Fibroblast of pulmonary artery (primary cell): Measurements from ENCODE around the gene TUBB4A.

Experiments
- DNase-seq: peaks from one replicate; pipeline ENCODE4 v3.0.0-alpha.2; 2010; ENCODE audit warnings: low read depth
- H3K4me3 ChIP-seq: replicated peaks from 2 replicates; pipeline ENCODE4 v1.5.1; 2011; ENCODE audit warnings: low read depth, mild to moderate bottlenecking, control low read depth, low read length, moderate library complexity
- CTCF ChIP-seq: IDR thresholded peaks from 2 replicates; pipeline ENCODE4 v1.5.1; 2011; ENCODE audit warnings: mild to moderate bottlenecking, control low read depth, low read length, inconsistent platforms; ENCODE audit errors: missing control alignments

TUBB4A gene

GRCh38 chr19:6491802-6492592 lies 10.1 kb downstream of the TUBB4A start:
- no peak for TF ChIP-seq CTCF
- H3K4me3 ChIP-seq = no peak overlapping the region
- no peak for DNase-seq

- no peak overlapping the region for H3K4me3 ChIP-seq
- no peak for TF ChIP-seq CTCF
- DNase-seq = no peak
Measured at GRCh38 chr19:6490134-6490533, 12.0 kb downstream of the TUBB4A start.

GRCh38 chr19:6489278-6490061 lies 12.6 kb downstream of the TUBB4A start:
- no peak for TF ChIP-seq CTCF
- H3K4me3 ChIP-seq = no peak overlapping the region
- DNase-seq = no peak

- no peak for TF ChIP-seq CTCF
- H3K4me3 ChIP-seq = no peak overlapping the region
- no peak for DNase-seq
Measured at GRCh38 chr19:6484831-6485230, 17.3 kb downstream of the TUBB4A start.

- no peak overlapping the region for H3K4me3 ChIP-seq
- DNase-seq = no peak
- TF ChIP-seq CTCF = no peak
Measured at GRCh38 chr19:6484230-6484629, 17.9 kb downstream of the TUBB4A start.

GRCh38 chr19:6483235-6483634 lies 18.9 kb downstream of the TUBB4A start:
- TF ChIP-seq CTCF = no peak
- no peak overlapping the region for H3K4me3 ChIP-seq
- no peak for DNase-seq
